Neural progenitor cell (in vitro differentiated cells): ENCODE measurements around the gene CPNE2. TPM values are rescaled to one million over a fixed set of nuclear protein-coding genes. Genes with fewer than 3 reads are reported as not detected.

ENCODE experiments used
- DNase-seq: peaks from one replicate; pipeline ENCODE4 v3.0.0-alpha.2; 2016; ENCODE audit warnings: low spot score
- H2AFZ ChIP-seq: fragments of 200-600 bp; sonication (generic); replicated peaks from 2 replicates; pipeline ENCODE4 v1.6.1; 2016; ENCODE audit warnings: antibody characterized with exemption
- H3F3A ChIP-seq: fragments of 200-600 bp; sonication (generic); 2 replicates; pipeline ENCODE4 v1.6.1; 2016; ENCODE audit warnings: antibody characterized with exemption, low read depth
- H3K27ac ChIP-seq: fragments of 200-600 bp; sonication (generic); 2 replicates; pipeline ENCODE4 v1.5.1; 2016; ENCODE audit warnings: mild to moderate bottlenecking
- H3K27me3 ChIP-seq: fragments of 200-600 bp; sonication (generic); 2 replicates; pipeline ENCODE4 v1.6.1; 2016; ENCODE audit warnings: mild to moderate bottlenecking, moderate library complexity
- H3K36me3 ChIP-seq: fragments of 200-600 bp; sonication (generic); 2 replicates; pipeline ENCODE4 v1.5.1; 2016
- H3K4me1 ChIP-seq: fragments of 200-600 bp; sonication (generic); 2 replicates; pipeline ENCODE4 v1.6.1; 2016; ENCODE audit warnings: mixed run types
- H3K4me2 ChIP-seq: fragments of 200-600 bp; sonication (generic); 2 replicates; pipeline ENCODE4 v1.6.1; 2016
- H3K4me3 ChIP-seq: fragments of 200-600 bp; sonication (generic); 2 replicates; pipeline ENCODE4 v1.5.1; 2016
- H3K79me2 ChIP-seq: fragments of 200-600 bp; sonication (generic); 2 replicates; pipeline ENCODE4 v1.6.1; 2016; ENCODE audit warnings: low read depth
- H3K9ac ChIP-seq: fragments of 200-600 bp; sonication (generic); 2 replicates; pipeline ENCODE4 v1.6.1; 2016
- H3K9me3 ChIP-seq: fragments of 200-600 bp; sonication (generic); 2 replicates; pipeline ENCODE4 v1.5.1; 2016; ENCODE audit warnings: low read depth
- H4K20me1 ChIP-seq: fragments of 200-600 bp; sonication (generic); 2 replicates; pipeline ENCODE4 v1.6.1; 2016; ENCODE audit warnings: low read depth
- H3K27ac Mint-ChIP-seq: 3 replicates; pipeline ENCODE4 v1.8.0; 2021; ENCODE audit warnings: mixed read lengths
- H3K27me3 Mint-ChIP-seq: 2 replicates; pipeline ENCODE4 v1.8.0; 2022; ENCODE audit warnings: low read depth, mild to moderate bottlenecking, inconsistent platforms, moderate library complexity, mixed read lengths; ENCODE audit not compliant: insufficient read depth
- H3K36me3 Mint-ChIP-seq: 3 replicates; pipeline ENCODE4 v1.8.0; 2021; ENCODE audit warnings: mixed read lengths
- H3K4me1 Mint-ChIP-seq: 3 replicates; pipeline ENCODE4 v1.8.0; 2021; ENCODE audit warnings: mixed read lengths
- H3K4me3 Mint-ChIP-seq: 3 replicates; pipeline ENCODE4 v1.8.0; 2021; ENCODE audit warnings: mild to moderate bottlenecking, moderate library complexity, mixed read lengths
- H3K9me3 Mint-ChIP-seq: 3 replicates; pipeline ENCODE4 v1.8.0; 2020; ENCODE audit warnings: mixed read lengths
- CTCF ChIP-seq: fragments of 200-600 bp; sonication (generic); IDR thresholded peaks from 2 replicates; pipeline ENCODE4 v1.5.1; 2017; ENCODE audit warnings: antibody characterized with exemption, mild to moderate bottlenecking
- EZH2 ChIP-seq: fragments of 200-600 bp; sonication (generic); IDR thresholded peaks from 2 replicates; pipeline ENCODE4 v1.6.1; 2017; ENCODE audit warnings: antibody characterized with exemption, mild to moderate bottlenecking, moderate library complexity
- EZH2phosphoT487 ChIP-seq: fragments of 200-600 bp; sonication (generic); IDR thresholded peaks from 2 replicates; pipeline ENCODE4 v1.6.1; 2017; ENCODE audit warnings: antibody characterized with exemption
- total RNA-seq: library from RNA; depleted of rRNA; stranded (reverse); fragments of >200 nt; gene quantifications from 2 replicates; pipeline ENCODE4 v1.2.3, GENCODE V29; 2015; ENCODE audit warnings: low replicate concordance

Gene CPNE2
- total RNA-seq = 19.8 and 26.9 TPM in 2 replicates

GRCh38 chr16:57091975-57092785 is at the start of gene CPNE2:
TSS of gene CPNE2 (plus strand) at chr16:57092583. CDS start at chr16:57110743, 18,160 bp downstream.
- DNase-seq = peak; percentile 83
- Histone ChIP-seq H3F3A (peaks cover 14% of the 10 kb centered on the region), H3K4me2 (peak within 1 kb of the TSS; percentile 81), H3K27ac (no peak within 1 kb of the TSS), H3K36me3 (no peaks in the 10 kb centered on the region), H3K4me3 (peak within 1 kb of the TSS; percentile 91), H3K27me3 (peaks cover 48% of the 10 kb centered on the region), H4K20me1 (no peaks in the 10 kb centered on the region), H3K9ac (no peak within 1 kb of the TSS), H2AFZ (peak within 1 kb of the TSS; percentile 96), H3K79me2 (no peaks in the 10 kb centered on the region), H3K4me1 (peaks cover 7% of the 10 kb centered on the region), H3K9me3 (no peaks in the 10 kb centered on the region)
- Mint-ChIP-seq H3K4me3 (peak within 1 kb of the TSS; percentile 93), H3K36me3 (peaks cover 2% of the 10 kb centered on the region), H3K4me1 (peaks cover 25% of the 10 kb centered on the region), H3K9me3 (peaks cover 3% of the 10 kb centered on the region), H3K27me3 (peaks cover 13% of the 10 kb centered on the region), H3K27ac (peak within 1 kb of the TSS; percentile 85)
- TF ChIP-seq EZH2phosphoT487 (no peak), EZH2 (peak; percentile 60)

- no peak overlapping the region for H3K27ac ChIP-seq
- TF ChIP-seq EZH2phosphoT487 = no peak
- TF ChIP-seq EZH2 = no peak
- TF ChIP-seq CTCF = no peak
- no peak overlapping the region for H3K9ac ChIP-seq
- DNase-seq = no peak
- H3K36me3 ChIP-seq = no peaks in the 10 kb centered on the region
- no peak overlapping the region for H2AFZ ChIP-seq
- no peaks in the 10 kb centered on the region for H3K27me3 ChIP-seq
- H3K9me3 Mint-ChIP-seq = peaks cover 10% of the 10 kb centered on the region
- peaks cover 9% of the 10 kb centered on the region for H3K27me3 Mint-ChIP-seq
- no peak overlapping the region for H3K4me3 Mint-ChIP-seq
- no peaks in the 10 kb centered on the region for H3K79me2 ChIP-seq
- no peaks in the 10 kb centered on the region for H4K20me1 ChIP-seq
- no peaks in the 10 kb centered on the region for H3K9me3 ChIP-seq
- H3K4me3 ChIP-seq = no peak overlapping the region
- H3K4me1 Mint-ChIP-seq = peaks cover 8% of the 10 kb centered on the region
- H3K4me1 ChIP-seq = peaks cover 5% of the 10 kb centered on the region
- H3F3A ChIP-seq = no peaks in the 10 kb centered on the region
- H3K4me2 ChIP-seq = no peak overlapping the region
- H3K27ac Mint-ChIP-seq = no peak overlapping the region
- no peaks in the 10 kb centered on the region for H3K36me3 Mint-ChIP-seq
Measured at GRCh38 chr16:57043248-57043647, 49.1 kb upstream of the CPNE2 start.

GRCh38 chr16:57044931-57045693 is 47.3 kb upstream of the CPNE2 start:
- DNase-seq = no peak
- Histone ChIP-seq H2AFZ (peak overlapping the region; percentile 53), H3K9me3 (no peaks in the 10 kb centered on the region), H3K79me2 (no peaks in the 10 kb centered on the region), H3K4me3 (no peak overlapping the region), H3K27ac (no peak overlapping the region), H3K9ac (no peak overlapping the region), H3F3A (no peaks in the 10 kb centered on the region), H3K4me1 (peaks cover 5% of the 10 kb centered on the region), H3K4me2 (peak overlapping the region; percentile 20), H3K36me3 (no peaks in the 10 kb centered on the region), H4K20me1 (no peaks in the 10 kb centered on the region), H3K27me3 (no peaks in the 10 kb centered on the region)
- Mint-ChIP-seq H3K4me1 (peaks cover 9% of the 10 kb centered on the region), H3K4me3 (no peak overlapping the region), H3K27ac (no peak overlapping the region), H3K9me3 (peaks cover 10% of the 10 kb centered on the region), H3K36me3 (no peaks in the 10 kb centered on the region), H3K27me3 (peaks cover 6% of the 10 kb centered on the region)
- TF ChIP-seq EZH2 (no peak), CTCF (no peak), EZH2phosphoT487 (no peak)
